HepG2 (cell line): ENCODE data around the gene YIPF3. TPM values are rescaled to one million over a fixed set of nuclear protein-coding genes. Genes with fewer than 3 reads are reported as not detected.
A peak's percentile ranks its signal among the peaks of the same experiment; 100 is the strongest.

Experiments used
- ATF5 ChIP-seq: sonication (generic); formaldehyde crosslinking; IDR thresholded peaks from 2 replicates; pipeline ENCODE4 v1.4.0; 2020; ENCODE audit warnings: mild to moderate bottlenecking, low read depth, missing genetic modification reagents
- CHD2 ChIP-seq: IDR thresholded peaks from 2 replicates; pipeline ENCODE4 v1.6.1; 2011; ENCODE audit warnings: low read depth, low read length, improper control_type of control experiment
- HMG20A ChIP-seq: IDR thresholded peaks from 2 replicates; pipeline ENCODE4 v1.6.1; 2016; ENCODE audit warnings: borderline replicate concordance
- IKZF5 ChIP-seq: IDR thresholded peaks from 2 replicates; pipeline ENCODE4 v1.6.1; 2018; ENCODE audit warnings: missing genetic modification reagents, mild to moderate bottlenecking, missing compliant biosample characterization
- ZBTB33 ChIP-seq: sonication (generic); formaldehyde crosslinking; IDR thresholded peaks from 2 replicates; pipeline ENCODE4 v1.4.0; 2020; ENCODE audit warnings: missing genetic modification reagents
- ZFP36L2 ChIP-seq: sonication (generic); formaldehyde crosslinking; IDR thresholded peaks from 2 replicates; pipeline ENCODE4 v1.4.0; 2020; ENCODE audit warnings: missing genetic modification reagents
- ZNF230 ChIP-seq: sonication (generic); formaldehyde crosslinking; IDR thresholded peaks from 2 replicates; pipeline ENCODE4 v1.4.0; 2020; ENCODE audit warnings: mild to moderate bottlenecking, missing genetic modification reagents
- ZNF383 ChIP-seq: sonication (generic); formaldehyde crosslinking; IDR thresholded peaks from 2 replicates; pipeline ENCODE4 v1.4.0; 2020; ENCODE audit warnings: missing genetic modification reagents, mild to moderate bottlenecking, borderline replicate concordance
- ZNF781 ChIP-seq: sonication (generic); formaldehyde crosslinking; IDR thresholded peaks from 2 replicates; pipeline ENCODE4 v1.5.1; 2020; ENCODE audit warnings: borderline replicate concordance, mild to moderate bottlenecking, missing genetic modification reagents; ENCODE audit errors: not compliant biosample characterization
- polyA plus RNA-seq, 8 experiments: library from polyadenylated mRNA; depleted of rRNA in 3 of 8; stranded (reverse) in 7 of 8; unstranded in 1 of 8; fragments of >200 nt; fragmentation: Illumina TruSeq in 4 of 8; extraction: Trizol in 4 of 8; gene quantifications; 2 replicates each; pipeline versions ENCODE4 v1.2.1 to v1.2.3, GENCODE V29; 2011 to 2016; ENCODE audit warnings: low read depth in 4 of 8, missing spikeins in 1 of 8, mixed read lengths in 1 of 8; ENCODE audit not compliant: insufficient read depth in 1 of 8
- total RNA-seq, 5 experiments: library from RNA; depleted of rRNA; stranded (reverse); fragments of >200 nt; fragmentation: Illumina TruSeq; extraction: Trizol; gene quantifications; 2 replicates each; pipeline ENCODE4 v1.2.3, GENCODE V29; 2016; ENCODE audit warnings: low read depth in 1 of 5
- TF ChIP-seq, protein P1 (sequence below): IDR thresholded peaks from 2 replicates; pipeline ENCODE4 v1.6.1; 2012; ENCODE audit warnings: low read depth, low read length, improper control_type of control experiment

Gene YIPF3
- total and polyA plus RNA-seq, 2 of the 13 experiments (the other 11 are each of a cell fraction or from before 2014, with no cell fraction given) = 107 to 206 TPM

DNA sequence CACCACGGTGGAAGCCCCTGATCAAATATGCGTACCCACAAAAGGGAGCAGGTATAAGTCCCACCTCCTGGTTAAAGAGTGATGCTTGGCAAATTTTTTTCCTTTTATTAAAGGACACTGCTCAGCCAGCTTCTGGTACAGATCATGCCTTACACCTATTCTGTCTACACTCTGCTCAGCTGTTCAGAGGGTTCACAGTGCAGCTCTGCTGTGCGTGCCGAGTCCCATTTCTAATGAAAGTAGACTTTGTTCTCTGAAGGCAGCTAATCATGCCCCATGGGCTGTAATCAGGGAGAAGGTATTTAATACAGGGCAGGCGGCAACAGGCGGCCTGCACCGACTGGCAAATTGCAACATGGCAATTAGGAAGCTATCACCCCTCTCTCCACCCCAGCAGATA lies 22.9 kb downstream of the YIPF3 start (continued):
- TF ChIP-seq HMG20A (0 out of 2 replicates have a peak, but pooled peaks have one; percentile 29), ZNF230 (CRISPR knock-in tag) (0 out of 2 replicates have a peak, but pooled peaks have one; percentile 78), ZFP36L2 (CRISPR knock-in tag) (no peak), ATF5 (no peak), ZNF383 (CRISPR knock-in tag) (no peak), CHD2 (no peak), ZBTB33 (peak; percentile 51; the same call in 1 of the 2 replicates), IKZF5 (CRISPR knock-in tag) (peak; percentile 59; the same call in 1 of the 2 replicates), ZNF781 (CRISPR knock-in tag) (peak; percentile 72)
- TF ChIP-seq, protein P1, sequence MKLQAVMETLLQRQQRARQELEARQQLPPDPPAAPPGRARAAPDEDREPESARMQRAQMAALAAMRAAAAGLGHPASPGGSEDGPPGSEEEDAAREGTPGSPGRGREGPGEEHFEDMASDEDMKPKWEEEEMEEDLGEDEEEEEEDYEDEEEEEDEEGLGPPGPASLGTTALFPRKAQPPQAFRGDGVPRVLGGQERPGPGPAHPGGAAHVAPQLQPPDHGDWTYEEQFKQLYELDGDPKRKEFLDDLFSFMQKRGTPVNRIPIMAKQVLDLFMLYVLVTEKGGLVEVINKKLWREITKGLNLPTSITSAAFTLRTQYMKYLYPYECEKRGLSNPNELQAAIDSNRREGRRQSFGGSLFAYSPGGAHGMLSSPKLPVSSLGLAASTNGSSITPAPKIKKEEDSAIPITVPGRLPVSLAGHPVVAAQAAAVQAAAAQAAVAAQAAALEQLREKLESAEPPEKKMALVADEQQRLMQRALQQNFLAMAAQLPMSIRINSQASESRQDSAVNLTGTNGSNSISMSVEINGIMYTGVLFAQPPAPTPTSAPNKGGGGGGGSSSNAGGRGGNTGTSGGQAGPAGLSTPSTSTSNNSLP = peak; percentile 98
